GM10248 (cell line): ENCODE measurements around the gene GRAMD2B.

ENCODE experiments used
- CTCF ChIA-PET: fragments of 300-600 bp; sonication (Branson Sonifier 250); formaldehyde crosslinking; extraction: SDS; loops from one replicate; lab custom pipeline; 2021; ENCODE audit warnings: antibody characterized with exemption; lab: Yijun Ruan, JAX
- POLR2A ChIA-PET: fragments of 350-650 bp; sonication (Branson Sonifier 250); formaldehyde crosslinking; extraction: SDS; loops from one replicate; lab custom pipeline; 2020; ENCODE audit warnings: antibody characterized with exemption; lab: Yijun Ruan, JAX
- DNase-seq: peaks from one replicate; pipeline ENCODE4 v3.0.0; 2012; ENCODE audit errors: extremely low spot score
- TF ChIP-seq, protein P1 (sequence below): IDR thresholded peaks from 2 replicates; pipeline ENCODE4 v1.5.1; 2012; ENCODE audit warnings: mild to moderate bottlenecking, low read depth; ENCODE audit errors: extremely low read depth, missing control alignments, control extremely low read depth

Gene GRAMD2B

GRCh38 chr5:126535856-126536545 lies 112.8 kb downstream of the GRAMD2B start:
- ChIA-PET CTCF (interaction anchor here (0.6 to 14.5 kb wide), 10 partner anchors 10 to 195 kb away, joined by 3 to 220 read pairs (median 5); no protein-coding TSS in a partner anchor), POLR2A (interaction anchor here (0.7 kb wide), 1 partner anchor 12 kb away, joined by 5 read pairs; no protein-coding TSS in a partner anchor)
- TF ChIP-seq, protein P1, sequence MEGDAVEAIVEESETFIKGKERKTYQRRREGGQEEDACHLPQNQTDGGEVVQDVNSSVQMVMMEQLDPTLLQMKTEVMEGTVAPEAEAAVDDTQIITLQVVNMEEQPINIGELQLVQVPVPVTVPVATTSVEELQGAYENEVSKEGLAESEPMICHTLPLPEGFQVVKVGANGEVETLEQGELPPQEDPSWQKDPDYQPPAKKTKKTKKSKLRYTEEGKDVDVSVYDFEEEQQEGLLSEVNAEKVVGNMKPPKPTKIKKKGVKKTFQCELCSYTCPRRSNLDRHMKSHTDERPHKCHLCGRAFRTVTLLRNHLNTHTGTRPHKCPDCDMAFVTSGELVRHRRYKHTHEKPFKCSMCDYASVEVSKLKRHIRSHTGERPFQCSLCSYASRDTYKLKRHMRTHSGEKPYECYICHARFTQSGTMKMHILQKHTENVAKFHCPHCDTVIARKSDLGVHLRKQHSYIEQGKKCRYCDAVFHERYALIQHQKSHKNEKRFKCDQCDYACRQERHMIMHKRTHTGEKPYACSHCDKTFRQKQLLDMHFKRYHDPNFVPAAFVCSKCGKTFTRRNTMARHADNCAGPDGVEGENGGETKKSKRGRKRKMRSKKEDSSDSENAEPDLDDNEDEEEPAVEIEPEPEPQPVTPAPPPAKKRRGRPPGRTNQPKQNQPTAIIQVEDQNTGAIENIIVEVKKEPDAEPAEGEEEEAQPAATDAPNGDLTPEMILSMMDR, result no peak
- no peak for DNase-seq

DNA sequence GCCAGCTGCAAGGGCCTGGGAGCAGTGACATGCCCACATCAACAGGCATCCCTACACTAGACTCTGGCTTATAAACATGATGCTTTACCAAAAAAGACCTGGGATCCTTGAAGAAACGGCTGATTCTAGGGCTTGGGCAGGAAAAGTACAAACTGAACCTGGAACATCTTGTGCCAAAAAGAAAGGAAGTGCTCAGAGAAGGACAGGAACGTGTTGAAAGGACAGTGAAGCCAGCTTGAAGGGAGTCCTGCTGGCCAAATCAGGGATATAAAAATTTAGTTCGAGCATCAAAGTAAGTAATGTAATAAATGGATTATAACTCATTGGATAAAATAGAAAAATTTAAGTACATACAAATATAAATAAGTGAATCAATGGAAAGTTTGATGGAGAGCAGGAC lies 113.7 kb downstream of the GRAMD2B start:
- ChIA-PET CTCF (interaction anchor here (0.6 to 14.5 kb wide), 6 partner anchors 37 to 196 kb away, joined by 3 to 220 read pairs (median 4); no protein-coding TSS in a partner anchor), POLR2A (no interaction called here)
- DNase-seq, result no peak
- TF ChIP-seq, protein P1, result no peak

- TF ChIP-seq, protein P1, result no peak
- DNase-seq, result no peak
- ChIA-PET POLR2A (no interaction called here), CTCF (interaction anchor here (0.6 to 14.5 kb wide), 12 partner anchors 8 to 198 kb away, joined by 3 to 220 read pairs (median 8); no protein-coding TSS in a partner anchor)
Measured at GRCh38 chr5:126538579-126538978, 115.4 kb downstream of the GRAMD2B start.

GRCh38 chr5:126540631-126541030 lies 117.4 kb downstream of the GRAMD2B start:
- TF ChIP-seq, protein P1, result no peak
- DNase-seq, result no peak
- ChIA-PET POLR2A (no interaction called here), CTCF (interaction anchor here (0.7 to 14.5 kb wide), 15 partner anchors 9 to 200 kb away, joined by 3 to 220 read pairs (median 4); no protein-coding TSS in a partner anchor)

DNA sequence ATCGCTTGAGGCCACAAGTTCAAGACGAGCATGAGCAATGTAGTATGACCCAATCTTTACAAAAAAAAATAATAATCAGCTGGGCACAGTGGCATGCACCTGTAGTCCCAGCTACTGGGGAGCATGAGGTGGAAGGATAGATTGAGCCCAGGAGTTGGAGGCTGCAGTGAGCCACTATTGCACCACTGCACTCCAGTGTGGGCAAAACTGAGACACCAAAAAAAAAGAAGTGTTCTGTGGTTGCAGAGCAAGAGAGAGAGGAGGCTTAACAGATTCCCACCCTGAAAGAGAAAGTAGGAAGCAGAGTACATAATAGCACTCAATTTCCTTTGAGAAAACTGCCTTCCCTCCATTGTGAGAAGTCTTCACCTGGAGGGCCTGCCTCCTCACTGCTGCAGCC lies 119.2 kb downstream of the GRAMD2B start:
- no peak for DNase-seq
- CTCF ChIA-PET, result interaction anchor here (1.1 to 14.5 kb wide), 9 partner anchors 8 to 269 kb away, joined by 3 to 220 read pairs (median 4); no protein-coding TSS in a partner anchor
- TF ChIP-seq, protein P1, result no peak
- POLR2A ChIA-PET, result no interaction called here

- POLR2A ChIA-PET, result no interaction called here
- TF ChIP-seq, protein P1, result no peak
- DNase-seq, result no peak
- CTCF ChIA-PET, result interaction anchor here (0.7 to 14.5 kb wide), 21 partner anchors 9 to 267 kb away, joined by 3 to 220 read pairs (median 4); no protein-coding TSS in a partner anchor
Measured at GRCh38 chr5:126543009-126543408, 119.8 kb downstream of the GRAMD2B start.
